ENCODE measurements around the gene CHEK2.
A peak's percentile ranks its signal among the peaks of the same experiment; 100 is the strongest.

The CHEK2 gene

DNA sequence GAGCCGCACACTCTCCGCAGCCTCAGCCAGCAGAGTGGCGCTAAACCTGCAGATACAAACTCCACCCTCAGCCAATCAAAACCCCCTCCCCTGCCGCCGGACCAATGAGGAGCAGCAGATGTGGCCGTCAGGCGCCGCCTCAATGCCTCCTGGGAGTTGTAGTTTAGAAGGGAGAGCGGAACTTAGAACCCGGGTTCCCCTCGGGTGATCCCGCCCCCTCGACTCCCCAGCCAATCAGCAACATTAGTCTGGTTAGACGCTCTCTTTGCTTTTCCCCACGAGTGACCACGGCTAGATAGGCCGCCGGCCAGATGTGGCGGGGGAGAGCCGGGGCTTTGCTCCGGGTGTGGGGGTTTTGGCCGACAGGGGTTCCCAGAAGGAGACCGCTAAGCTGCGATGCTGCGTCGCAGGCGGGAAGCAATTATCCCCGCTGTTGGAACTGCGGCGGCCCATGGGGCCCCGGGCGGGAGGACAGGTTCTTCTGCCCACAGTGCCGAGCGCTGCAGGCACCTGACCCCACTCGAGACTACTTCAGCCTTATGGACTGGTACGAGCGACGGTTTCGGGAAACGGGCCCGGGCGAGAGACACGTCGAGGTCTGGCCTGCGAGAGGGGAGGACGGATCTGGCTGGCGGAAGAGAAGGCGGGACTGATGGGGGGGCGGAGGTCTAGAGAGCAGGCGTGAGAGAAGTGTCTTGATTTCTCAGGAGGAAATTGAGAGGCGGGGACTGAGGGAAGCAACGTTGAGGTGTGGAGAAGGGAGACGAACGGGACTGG, at the start of gene CHEK2, which contains the start of gene HSCB:
TSS of gene CHEK2 (minus strand) at position 36 of the 777 bp plus-strand sequence. CDS start 7,099 bp downstream, outside the sequence.
TSS of gene HSCB (plus strand) at position 255 of the 777 bp plus-strand sequence. CDS start at position 312, 57 bp downstream.
- DNase-seq (ENCODE audit: low read depth) = peak; percentile 97
- peak within 1 kb of the TSS; percentile 92 for H3K4me3 ChIP-seq (ENCODE audit: low read length)
- TF ChIP-seq, protein P1, sequence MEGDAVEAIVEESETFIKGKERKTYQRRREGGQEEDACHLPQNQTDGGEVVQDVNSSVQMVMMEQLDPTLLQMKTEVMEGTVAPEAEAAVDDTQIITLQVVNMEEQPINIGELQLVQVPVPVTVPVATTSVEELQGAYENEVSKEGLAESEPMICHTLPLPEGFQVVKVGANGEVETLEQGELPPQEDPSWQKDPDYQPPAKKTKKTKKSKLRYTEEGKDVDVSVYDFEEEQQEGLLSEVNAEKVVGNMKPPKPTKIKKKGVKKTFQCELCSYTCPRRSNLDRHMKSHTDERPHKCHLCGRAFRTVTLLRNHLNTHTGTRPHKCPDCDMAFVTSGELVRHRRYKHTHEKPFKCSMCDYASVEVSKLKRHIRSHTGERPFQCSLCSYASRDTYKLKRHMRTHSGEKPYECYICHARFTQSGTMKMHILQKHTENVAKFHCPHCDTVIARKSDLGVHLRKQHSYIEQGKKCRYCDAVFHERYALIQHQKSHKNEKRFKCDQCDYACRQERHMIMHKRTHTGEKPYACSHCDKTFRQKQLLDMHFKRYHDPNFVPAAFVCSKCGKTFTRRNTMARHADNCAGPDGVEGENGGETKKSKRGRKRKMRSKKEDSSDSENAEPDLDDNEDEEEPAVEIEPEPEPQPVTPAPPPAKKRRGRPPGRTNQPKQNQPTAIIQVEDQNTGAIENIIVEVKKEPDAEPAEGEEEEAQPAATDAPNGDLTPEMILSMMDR (conservative IDR thresholded peaks at IDR 0.05; ENCODE audit: low read length) = no peak

DNA sequence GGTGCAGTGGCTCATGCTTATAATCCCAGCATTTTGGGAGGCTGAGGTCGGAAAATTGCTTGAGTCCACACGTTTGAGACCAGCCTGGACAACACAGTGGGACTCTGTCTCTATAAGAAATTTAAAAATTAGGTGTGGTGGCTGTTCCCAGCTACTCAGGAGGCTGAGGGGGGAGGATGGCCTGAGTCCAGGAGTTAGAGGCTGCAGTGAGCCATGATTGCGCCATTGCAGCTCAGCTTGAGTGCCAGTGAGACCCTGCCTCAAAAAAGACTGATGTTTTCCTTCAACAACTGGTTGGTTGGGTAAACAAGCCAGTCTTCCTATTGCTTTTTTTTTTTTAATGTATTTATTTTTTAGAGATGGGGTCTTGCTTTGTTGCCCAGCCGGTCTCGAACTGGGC, 49.5 kb upstream of the CHEK2 start:
- TF ChIP-seq, protein P1 (conservative IDR thresholded peaks at IDR 0.05; ENCODE audit: low read length) = no peak
- no peak overlapping the region for H3K4me3 ChIP-seq (ENCODE audit: low read length)
- no peak for DNase-seq (ENCODE audit: low read depth)

DNA sequence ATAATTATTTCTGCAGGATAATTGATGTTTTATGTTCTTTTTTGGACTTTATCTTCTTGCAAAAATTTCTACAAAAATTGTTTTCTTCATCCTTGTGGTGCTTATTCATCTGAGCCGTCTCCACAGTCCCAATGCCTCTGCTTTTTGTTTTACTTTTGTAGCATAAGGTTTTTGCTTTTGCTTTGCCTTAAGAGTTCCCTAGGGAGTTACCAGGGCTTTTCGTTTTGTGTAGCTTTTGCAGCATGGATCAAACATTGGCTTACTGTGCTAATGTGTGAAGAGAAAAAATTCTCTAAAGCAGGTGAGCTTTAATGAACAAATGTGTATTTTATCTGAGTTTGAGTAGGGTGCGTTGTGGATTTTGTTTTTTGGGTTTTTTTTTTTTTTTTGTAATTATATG, 47.0 kb upstream of the CHEK2 start:
- DNase-seq (ENCODE audit: low read depth) = no peak
- TF ChIP-seq, protein P1 (conservative IDR thresholded peaks at IDR 0.05; ENCODE audit: low read length) = no peak

DNA sequence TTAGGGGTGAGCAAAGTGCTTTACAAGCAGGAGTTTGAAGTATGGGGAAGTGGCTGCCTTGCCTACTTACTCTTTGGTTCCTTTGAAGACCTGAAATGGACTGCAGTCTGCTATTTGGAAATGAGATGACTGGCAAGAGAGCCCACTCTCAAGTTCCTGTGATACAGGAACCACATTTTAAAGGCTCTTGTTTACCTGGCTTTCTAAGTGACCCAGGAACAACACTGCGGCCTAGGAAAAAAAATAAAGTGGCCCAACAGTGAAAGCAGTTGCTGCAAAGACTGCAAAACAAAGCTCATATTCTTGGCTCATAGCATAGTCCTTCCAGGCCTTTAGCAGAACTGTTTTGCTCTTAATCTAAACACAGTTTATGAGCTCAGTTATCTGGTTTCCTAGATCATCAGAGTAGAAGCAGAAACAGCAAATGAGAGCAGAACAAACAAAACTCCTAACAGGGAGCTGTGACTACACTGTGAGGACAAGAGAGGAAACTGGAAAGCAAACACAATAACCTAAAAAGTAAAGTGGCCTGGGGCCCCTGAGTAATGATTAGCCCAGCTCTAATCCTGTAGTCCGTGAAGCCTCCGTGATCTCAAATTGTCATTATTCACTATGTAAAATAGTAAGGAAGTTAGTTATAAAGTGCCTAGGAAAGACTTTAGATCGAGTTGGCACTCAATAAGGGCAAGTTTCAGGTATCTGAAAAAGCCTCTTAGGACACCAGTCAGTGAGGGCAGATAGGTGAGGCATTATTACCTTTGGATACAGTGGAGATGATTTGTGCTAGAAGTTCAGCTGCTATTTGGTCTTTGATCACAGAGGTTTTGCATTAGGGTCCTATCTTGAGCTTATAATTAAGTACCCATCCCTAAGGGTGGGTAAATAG, 42.4 kb upstream of the CHEK2 start:
- DNase-seq (ENCODE audit: low read depth) = no peak
- no peak overlapping the region for H3K4me3 ChIP-seq (ENCODE audit: low read length)
- TF ChIP-seq, protein P1 (conservative IDR thresholded peaks at IDR 0.05; ENCODE audit: low read length) = no peak

More for the DNA sequence above, 47.0 kb upstream of the CHEK2 start:
- H3K4me3 ChIP-seq (ENCODE audit: low read length) = no peak overlapping the region

DNA sequence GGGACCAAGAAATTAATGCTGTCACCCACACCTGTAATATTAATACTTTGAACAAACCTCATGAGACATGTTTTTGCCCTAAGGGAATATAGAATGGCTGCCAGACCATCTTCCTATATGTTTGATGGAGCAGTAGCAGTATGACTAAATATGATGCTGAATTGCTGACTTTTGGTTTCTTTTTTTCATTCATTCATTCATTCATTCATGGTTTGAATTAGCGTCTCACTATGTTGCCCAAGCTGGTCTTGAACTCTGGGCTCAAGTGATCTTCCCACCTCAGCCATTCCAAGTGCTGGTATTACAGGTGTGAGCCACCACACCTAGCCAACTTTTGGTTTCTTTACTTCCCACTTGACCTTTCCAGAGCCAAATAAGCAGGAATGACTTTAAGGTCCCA, 38.7 kb upstream of the CHEK2 start:
- TF ChIP-seq, protein P1 (conservative IDR thresholded peaks at IDR 0.05; ENCODE audit: low read length) = no peak
- DNase-seq (ENCODE audit: low read depth) = no peak
- H3K4me3 ChIP-seq (ENCODE audit: low read length) = no peak overlapping the region

DNA sequence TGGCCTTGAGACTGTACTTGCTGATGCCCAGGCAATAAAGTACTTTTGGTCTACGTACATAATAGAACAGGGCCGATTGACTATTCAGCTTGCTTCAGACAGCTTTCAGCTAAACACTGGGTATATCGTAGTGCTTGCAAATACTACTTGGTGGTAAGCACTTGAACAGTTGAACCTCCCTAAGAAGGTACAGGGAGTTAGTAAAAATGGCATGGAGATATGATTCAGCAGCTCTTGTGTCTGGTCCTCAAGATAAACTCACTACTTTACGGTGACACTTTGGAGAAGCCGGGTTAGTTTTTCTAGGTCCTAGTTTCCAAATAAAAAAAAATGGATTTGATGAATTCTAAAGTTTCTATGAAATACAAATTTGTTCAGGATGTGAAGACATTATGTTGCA, 38.2 kb upstream of the CHEK2 start:
- no peak overlapping the region for H3K4me3 ChIP-seq (ENCODE audit: low read length)
- DNase-seq (ENCODE audit: low read depth) = no peak
- TF ChIP-seq, protein P1 (conservative IDR thresholded peaks at IDR 0.05; ENCODE audit: low read length) = no peak

Data from AG10803 (cell line).